HG03280 (cell line): ENCODE results near the gene GCG.
A peak's percentile ranks its signal among the peaks of the same experiment; 100 is the strongest.

Experiments
- ATAC-seq: cut with Tn5 transposase; IDR thresholded peaks from one replicate; pipeline ENCODE4 v1.9.1; 2021; ENCODE audit warnings: mild to moderate bottlenecking, moderate library complexity; ENCODE audit not compliant: unreplicated experiment

Gene GCG

DNA sequence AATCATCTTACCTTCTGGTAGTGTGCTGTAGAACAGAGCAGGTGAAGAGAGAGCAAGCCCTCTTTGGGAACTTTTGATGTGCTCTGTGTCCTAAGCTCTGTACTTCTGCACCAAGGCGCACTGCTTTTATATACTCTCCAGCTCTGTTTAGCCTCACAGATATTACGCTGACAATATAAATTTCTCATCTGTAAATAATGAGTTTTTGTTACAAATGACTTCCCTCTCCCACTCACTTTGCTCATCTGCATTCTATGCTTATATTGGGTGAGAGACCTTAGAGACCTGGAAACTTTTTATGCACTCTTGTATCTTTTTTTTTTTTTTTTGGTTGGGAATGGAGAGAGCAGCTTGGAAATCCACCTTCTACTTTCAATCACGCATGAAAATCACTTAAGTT is at the start of gene GCG:
Gene GCG, minus strand, starts transcription at position 101 of the 400 bp plus-strand sequence. CDS start 3,069 bp downstream, outside the sequence.
- ATAC-seq: no peak

DNA sequence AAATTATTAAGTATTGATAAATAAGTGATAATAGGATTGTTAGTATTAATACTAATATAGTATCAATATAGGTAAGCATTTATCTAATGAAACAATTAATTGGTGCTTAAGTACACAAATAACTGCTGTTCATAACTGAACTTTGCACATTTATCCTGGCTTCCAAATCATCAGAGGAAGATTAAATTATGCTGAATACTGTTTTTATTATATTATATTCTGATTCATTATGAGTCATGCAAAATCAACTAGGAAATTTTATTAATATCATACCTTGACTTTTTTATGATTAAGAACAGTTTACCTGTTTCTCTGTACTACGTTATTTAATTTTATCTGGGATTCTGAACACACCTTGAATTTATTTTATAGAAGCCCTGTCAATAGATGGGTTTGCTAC is 48.6 kb upstream of the GCG start:
- no peak for ATAC-seq

DNA sequence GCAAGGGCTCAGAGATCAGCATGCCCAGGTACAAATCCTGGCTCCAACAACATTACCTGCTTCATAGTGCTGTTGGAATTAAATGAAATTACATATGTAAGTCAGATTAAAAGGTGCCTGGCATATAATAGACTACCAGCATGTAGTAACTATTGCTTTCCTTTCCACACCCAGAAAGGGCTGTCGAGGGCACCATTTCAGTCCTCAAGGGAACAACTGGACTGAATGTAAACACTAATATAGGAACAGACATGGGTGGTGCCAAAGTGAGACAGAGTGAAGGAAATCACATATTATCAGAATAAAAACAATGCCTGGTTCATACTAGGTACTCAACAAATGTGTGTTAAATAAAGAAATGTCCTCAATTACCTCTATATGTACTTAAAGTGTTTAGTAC is 47.9 kb upstream of the GCG start:
- ATAC-seq: no peak

DNA sequence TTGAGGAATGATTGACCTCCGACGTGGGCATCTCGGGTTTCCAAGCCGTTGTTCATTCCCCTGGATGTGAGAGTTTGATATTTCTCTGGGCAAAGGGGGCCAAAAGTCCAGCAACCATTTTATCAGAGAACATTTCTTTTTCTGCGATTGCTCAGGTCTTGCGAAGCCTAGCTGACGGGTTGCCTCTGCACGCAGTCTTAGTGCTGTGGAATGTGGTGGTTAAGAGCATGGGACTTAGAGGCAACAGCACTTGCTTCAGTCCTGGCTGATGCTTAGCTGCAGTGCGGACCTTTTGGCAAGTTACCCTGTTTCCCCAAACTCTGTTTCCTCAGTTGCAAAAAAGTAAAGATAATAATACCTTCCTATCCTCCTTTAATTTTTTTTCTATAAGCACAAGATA is 46.2 kb upstream of the GCG start:
- ATAC-seq: no peak

DNA sequence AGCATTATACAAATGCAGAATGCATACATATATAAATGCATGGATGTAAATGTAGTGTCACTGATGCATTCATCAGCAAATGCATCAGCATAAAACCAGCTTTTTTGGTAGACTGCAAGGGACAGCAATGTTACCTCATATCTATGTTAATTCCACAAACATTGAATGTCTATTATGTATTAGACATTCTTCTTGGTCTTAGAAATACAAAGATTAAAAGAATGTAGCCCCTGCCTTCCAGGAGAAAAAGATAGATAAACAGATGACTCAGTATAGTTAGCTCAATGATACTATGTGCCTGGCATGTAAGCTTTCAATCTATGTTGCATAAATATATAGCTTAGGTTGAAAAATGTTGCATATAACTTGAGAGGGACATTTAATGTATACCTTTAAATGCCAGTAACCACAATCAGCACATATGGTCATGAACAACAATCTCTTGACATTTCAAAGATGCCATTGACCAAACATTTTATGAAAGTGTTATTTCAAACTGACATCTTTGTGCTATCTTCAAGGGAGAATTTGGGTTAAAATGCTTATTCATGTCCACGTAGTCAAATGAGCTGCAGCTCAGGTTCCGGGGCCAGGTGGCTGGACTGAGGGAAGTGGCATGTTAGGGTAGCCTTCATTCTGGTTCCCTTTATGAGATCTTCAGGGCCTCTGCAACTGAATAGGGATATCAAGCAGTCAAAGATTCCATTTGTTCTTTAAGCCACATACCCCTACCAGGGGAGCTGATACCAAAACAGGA is 45.2 kb upstream of the GCG start:
- ATAC-seq: no peak

DNA sequence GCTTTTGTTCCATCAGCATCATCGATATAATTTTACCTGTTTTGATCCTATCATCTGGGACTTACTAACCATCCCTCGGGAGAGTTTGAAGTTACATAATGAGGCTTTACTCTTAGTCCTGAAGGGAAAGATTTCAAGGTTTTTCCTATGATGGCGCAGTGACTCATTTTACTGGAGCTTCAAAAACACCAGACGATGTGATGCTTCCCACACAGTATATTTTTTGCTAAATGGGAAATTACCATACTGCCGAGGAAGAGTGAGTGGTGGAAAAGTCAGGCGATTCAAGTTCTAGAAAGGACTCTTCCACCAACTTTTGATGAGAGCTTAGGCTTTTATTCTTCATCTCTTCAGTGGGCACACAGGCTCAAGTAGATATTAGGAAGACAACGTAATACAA is 44.6 kb upstream of the GCG start:
- no peak for ATAC-seq

DNA sequence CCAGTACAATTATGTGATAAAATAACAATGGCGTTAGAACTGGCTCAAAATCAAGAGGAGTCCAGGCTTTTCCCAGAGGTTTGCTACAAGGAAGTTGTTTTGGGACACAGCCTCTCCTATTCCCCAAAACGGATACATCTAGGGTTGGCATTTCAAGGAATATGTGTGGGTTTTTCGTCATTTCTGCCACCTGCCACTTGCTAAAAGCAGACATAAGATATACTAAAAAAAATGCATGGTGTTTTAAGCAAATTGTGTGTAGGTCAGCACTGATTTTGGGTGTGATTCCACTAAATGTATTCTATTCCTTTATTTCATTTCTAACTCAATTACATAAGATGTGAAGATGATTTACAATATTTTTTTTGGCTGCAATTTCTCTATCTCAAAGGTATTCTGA is 36.4 kb upstream of the GCG start:
- ATAC-seq: no peak

DNA sequence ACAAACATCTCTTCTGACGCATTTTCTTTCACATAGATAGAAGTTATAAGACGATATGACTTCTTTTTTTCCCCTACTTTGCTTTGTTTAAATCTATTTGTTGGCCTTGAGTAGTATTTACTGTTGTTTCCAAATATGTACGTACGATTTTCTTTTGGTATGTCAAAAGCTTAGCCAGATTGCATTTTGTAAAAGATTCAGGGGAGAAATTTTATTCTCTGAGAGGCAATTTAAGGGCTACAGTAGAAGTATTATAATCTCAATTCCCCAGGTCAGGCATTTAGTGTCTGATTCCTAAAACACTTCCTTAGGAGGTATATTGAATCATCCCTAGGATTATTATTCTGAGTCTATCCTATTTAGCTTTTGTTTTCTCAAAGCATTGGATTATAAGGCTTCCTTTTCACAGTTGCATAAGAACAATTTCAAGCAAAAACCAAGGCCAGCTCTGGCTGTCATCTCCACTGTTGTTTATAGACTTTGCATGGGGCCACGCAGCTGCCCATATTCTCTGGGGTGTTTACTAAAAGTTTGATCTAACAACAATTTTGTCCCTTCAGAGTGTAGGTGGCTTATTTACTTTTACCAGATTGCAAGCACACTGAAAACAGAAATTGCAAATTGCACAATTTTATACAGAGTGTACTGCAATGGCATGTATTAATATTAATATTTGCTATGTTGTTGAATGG is 33.6 kb upstream of the GCG start:
- ATAC-seq: no peak

DNA sequence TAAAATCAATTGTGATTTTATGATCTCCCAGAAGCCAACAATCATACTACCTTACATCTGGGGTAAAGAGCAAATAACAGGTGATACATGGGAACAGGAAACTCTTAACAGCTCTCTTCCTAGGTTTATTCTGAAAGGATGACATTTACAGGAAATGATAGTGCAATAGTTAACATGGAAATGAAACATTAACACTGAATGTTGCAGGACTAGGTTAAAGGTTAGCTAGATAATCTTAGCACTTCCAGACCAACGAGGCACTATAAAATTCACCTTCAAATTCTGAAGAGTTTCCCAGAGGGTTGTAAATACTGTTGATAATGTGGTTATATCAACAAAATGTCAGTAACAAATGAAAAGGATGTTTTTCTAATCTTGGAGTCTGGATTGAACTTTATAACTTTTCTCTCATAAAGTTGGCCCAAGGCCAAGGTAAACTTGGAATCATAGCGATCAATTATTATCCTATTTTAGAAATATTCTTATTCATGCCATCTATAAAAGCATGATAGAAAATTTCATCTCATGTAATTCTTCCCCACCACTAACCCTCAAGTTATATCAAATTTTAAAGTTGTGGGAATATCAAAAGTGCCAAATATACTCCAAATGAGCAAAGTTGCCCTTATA is 32.9 kb upstream of the GCG start:
- no peak for ATAC-seq

DNA sequence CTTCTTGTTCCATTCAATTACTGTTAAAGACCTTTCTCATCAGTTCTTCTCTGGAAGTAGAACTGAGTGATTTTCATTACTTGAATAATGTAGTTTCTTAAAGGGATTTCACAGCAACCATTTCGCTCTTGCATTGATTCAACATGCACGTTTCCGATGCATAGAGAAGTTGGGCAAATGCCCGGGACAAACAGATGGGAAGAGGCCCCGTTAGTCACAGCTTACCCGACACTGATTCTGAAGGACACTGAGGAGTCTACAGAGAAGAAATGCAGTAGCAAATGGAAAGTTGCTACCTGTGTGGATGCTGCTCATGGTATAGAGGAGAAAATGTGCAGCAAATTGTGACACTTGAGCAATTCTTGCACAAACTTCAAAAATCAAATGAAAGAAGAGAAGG is 32.3 kb upstream of the GCG start:
- no peak for ATAC-seq

DNA sequence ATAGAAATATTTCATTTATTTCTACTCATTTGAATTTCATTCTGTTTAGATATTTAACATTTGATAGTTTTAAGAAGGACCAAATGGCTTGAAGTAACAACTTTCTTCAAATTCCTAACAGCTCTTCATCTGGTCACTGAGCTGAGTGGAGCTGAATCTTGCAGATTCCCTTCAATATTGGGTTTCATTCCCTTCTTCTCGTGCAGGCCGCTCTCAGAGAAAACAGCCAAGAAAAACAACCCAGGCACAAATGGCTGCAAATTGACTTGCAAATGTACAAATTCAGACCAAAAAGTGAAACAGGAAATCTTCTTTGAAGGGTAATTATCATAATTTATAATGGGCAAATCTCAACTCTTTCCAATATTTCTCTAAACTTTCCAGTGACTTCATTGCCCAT is 30.3 kb upstream of the GCG start:
- no peak for ATAC-seq

DNA sequence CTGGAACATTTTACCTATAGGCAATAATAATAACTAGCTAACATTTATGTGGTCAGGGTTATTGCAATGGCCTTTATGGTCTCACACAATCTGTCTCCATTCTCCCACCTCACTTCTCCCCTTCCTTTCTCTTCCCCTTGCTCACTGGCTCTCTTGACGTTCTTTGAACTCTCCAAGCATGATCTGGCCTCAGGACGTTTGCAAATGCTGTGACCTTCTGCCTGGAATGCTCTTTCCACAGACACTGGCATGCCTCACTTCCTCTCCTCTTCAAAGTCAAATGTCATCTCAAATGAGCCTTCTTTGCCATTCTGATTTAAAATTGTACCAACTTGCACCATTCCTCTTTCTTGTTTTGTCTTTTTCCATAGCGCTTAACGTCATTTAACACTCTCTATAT is 25.3 kb upstream of the GCG start:
- no peak for ATAC-seq

DNA sequence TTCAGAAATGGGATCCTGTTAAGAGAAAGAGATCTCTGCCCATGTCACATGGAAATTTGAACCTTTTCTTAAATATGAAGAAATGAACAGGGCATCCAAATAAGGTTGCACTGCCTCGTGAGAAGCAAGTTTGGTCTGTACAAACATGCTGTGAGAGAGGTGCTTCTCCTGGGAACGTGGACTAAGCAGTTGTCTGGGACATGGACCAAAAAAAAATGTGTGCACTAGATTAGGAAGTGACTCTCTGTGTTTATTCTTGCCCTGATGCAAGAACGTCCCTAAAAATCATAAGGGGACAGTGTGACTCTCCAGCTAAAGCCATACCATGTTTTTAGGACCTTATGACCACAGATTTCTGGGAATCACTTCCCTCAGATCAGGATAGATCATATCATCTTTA is 23.7 kb upstream of the GCG start:
- no peak for ATAC-seq

DNA sequence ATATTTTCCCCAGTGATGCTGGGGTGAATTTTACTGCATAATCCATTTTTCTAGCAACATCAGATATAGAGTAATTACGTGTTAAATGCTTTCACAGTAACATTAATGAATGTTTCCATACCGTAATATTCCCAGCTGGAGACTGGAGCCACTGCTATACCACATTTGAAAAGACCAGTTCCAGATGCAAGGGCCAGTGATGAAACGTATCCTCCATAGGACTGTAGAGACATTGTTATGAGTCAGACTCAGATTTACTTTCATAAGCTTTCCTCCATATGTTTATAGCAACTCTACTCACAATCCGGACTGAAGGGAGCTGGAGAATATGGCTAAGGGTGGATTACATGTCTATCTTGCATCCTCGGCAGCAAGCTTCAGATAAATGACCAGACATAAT is 22.7 kb upstream of the GCG start:
- ATAC-seq: no peak

DNA sequence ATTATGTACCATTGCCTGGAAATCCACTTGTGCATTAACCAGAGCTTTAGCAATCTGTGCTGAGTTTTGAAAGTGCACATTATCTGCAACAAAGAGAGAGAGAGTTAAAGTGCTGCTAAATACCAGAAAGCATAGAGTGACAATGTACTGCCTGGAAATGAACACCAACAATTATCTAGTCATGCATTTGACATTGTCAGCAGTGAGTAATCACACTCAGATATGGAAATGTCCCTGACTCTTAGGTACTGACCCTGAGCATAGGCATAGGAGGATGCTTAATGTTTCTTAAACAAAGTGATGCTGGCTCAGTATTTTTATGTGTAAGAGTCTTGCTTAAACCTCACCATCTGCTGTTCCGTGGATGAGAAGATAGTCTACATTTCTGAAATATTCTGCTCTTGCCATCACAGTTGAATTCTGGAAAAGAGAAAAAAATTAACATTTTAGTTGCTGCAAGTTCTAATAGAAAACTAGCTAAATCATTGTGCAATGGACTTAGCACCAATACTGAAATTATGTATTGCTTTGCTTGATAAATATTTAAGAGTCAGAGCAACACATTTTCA is 20.8 kb upstream of the GCG start:
- ATAC-seq: no peak

DNA sequence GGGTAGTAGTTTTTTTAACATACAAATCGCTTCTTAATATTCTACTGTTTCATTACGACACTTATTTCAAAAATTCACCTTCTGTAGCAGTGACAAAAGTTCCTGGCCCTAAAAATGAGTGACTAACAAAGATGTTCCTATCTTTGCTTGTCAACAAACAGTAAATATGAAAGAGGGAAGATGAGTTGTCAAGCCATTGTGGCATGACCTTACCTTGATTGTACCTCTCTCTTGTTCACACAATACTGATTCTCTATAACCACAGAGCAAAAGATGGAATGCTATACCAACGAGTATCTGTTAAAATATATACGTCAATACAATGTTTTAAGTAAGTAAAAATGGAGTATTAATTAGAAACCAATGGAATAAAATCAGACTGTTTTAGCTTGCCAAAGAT is 14.7 kb upstream of the GCG start:
- ATAC-seq: no peak

DNA sequence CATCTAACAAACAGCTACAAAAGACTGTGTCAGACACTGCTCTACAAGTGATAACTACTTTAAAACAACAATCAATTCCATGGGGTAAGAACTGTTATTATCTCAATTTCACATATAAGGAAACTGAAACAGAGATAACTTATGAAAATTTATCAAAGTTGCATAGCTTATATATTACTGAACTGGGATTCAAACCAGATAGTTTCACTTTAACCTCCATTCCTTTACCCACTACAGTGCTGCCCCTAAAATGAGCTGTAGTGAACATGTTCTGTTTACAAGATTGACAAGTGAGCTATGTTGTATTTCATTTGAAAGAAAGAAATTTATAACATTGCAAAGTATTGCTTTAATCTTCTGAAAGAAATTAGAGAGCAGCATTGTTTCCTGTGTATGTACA is 14.1 kb upstream of the GCG start:
- no peak for ATAC-seq

DNA sequence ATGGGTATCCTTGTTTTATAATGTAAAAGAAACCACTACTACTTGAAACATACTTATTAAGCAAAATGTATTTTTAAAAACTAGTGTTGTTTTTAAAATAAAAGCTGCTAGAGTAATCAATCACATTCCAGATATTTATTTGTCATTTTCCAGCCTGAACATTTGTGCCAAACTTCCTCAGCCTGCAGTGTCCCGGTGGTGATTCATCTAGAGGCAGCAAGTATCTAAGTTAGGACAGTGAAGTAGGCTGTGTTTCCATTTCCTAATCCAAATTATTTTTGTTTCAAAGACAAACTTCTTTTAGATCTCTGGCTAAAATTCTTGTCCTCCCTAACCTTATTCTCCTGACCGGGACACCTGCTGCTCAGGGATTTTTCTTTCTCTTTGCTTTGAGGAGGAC is 12.8 kb upstream of the GCG start:
- no peak for ATAC-seq

DNA sequence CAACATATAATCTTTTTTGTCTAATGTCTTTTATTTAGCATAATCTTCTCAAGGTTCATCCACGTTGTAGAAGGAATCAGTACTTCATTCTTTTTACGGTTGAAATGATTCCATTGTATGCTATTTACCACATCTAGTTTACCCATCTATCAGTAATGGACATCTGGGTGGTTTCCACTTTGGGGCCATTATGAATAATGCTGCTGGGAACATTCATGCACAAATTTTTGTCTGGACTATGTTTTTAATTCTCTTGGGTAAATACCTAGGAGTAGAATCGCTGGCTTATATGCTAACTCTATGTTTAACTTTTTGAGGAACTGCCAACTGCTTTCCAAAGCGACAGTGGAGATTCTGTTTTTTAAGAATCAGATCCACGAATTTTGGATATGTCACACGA is 7.4 kb upstream of the GCG start:
- ATAC-seq: no peak

DNA sequence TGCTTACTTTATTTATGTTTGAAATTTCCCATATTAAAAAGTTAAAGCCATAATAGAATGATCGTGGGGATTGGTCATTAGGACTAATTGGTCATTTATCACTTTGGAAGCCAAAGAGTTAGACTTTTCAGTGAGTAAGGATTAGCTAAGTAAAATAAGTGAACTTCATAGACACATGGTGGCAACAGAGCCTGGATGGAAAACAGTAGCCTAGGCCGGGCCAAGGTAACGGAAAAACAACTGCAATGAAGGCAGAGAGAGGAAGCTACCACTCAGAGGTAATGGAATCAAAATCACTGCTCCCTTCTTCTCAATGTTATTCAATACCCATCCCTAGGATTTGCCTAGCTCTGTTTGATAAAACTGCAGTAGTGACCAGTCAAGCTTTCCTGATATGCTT is 4.1 kb upstream of the GCG start:
- ATAC-seq: no peak

DNA sequence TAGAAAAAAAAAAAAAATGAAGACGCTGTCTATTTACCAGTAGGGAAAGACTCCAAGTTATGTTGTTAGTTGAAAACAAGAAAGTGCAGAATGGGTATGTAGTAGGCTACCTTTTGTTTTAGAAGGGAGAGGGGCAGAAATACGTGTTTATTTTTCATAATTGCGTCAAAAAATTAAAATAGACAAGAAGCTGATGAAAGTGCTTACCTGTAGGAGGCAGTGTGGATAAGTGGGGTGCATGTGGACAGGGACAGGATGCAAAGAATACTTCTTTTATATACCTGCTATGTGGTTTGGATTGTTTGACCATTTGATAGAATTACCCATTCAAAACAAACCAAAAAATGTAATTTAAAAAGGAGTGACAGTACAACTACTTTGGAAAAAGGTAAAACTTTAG is 3.0 kb upstream of the GCG start:
- ATAC-seq: no peak

DNA sequence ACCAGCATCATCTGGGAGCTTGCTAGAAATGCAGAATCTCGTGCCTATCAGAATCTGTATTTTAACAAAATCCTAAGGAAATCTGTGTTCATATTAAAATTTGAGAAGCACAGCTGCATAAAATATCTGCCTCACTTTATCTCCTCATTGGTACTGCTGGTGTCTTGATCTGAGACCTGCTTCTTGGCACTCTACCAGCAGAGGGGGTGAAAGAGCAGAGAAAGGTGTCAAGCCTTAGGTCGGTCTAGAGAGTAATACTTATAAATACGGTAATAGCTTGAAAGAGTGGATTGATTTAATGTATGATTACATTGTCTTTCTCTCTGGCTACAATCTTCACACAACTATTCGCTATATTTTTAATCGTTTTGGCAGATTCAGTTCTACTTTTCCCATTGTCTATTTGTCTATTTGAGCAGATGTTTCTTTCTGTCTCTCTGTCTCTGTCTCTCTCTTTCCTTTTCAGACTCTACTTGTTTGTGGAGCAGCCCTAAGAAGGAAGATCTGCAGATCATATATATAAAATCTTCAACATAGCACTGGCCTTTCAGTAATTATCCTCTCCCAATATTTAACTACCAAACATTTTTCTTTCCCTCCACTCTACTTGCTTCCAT is 1.7 kb upstream of the GCG start:
- peak; percentile 98 for ATAC-seq
